SU-DHL-6 (cell line): ENCODE data around the gene APOL2.
A peak's percentile ranks its signal among the peaks of the same experiment; 100 is the strongest.

Source experiments
- H2AFZ ChIP-seq: fragments of 200-600 bp; sonication (generic); 2 replicates; pipeline ENCODE4 v1.6.1; 2014; ENCODE audit warnings: low read depth, mild to moderate bottlenecking, moderate library complexity, mixed read lengths, antibody characterized with exemption, low read length; ENCODE audit not compliant: severe bottlenecking
- H3F3A ChIP-seq: fragments of 200-600 bp; shearing (Covaris generic); 2 replicates; pipeline ENCODE4 v1.6.0; 2016; ENCODE audit warnings: antibody characterized with exemption, mild to moderate bottlenecking; ENCODE audit not compliant: insufficient read depth
- H3K27ac ChIP-seq: fragments of 200-600 bp; sonication (generic); 2 replicates; pipeline ENCODE4 v1.5.1; 2016; ENCODE audit warnings: low read depth, mild to moderate bottlenecking, low read length, moderate library complexity, mixed read lengths
- H3K27me3 ChIP-seq: fragments of 200-600 bp; sonication (generic), shearing (Covaris generic); 2 replicates; pipeline ENCODE4 v1.6.0; 2014; ENCODE audit warnings: mild to moderate bottlenecking, low read length
- H3K36me3 ChIP-seq: fragments of 200-600 bp; sonication (generic); 2 replicates; pipeline ENCODE4 v1.6.1; 2014; ENCODE audit warnings: mild to moderate bottlenecking, low read length, mixed read lengths
- H3K4me2 ChIP-seq: fragments of 300-600, 200-600 bp; shearing (Covaris generic), sonication (generic); 2 replicates; pipeline ENCODE4 v1.6.0; 2014; ENCODE audit warnings: low read length, low read depth, mild to moderate bottlenecking; ENCODE audit not compliant: poor library complexity, severe bottlenecking
- H3K4me3 ChIP-seq: fragments of 200-600 bp; sonication (generic); 2 replicates; pipeline ENCODE4 v1.5.1; 2014; ENCODE audit warnings: antibody characterized with exemption, low read length, mild to moderate bottlenecking, mixed read lengths; ENCODE audit not compliant: insufficient read depth, poor library complexity, severe bottlenecking
- H3K79me2 ChIP-seq: fragments of 200-600 bp; sonication (generic); 2 replicates; pipeline ENCODE4 v1.6.1; 2014; ENCODE audit warnings: mild to moderate bottlenecking, low read length, moderate library complexity; ENCODE audit not compliant: insufficient read depth
- H3K9ac ChIP-seq: fragments of 200-600 bp; sonication (generic); 2 replicates; pipeline ENCODE4 v1.7.0; 2014; ENCODE audit warnings: mild to moderate bottlenecking, low read length
- H3K9me2 ChIP-seq: fragments of 200-600 bp; sonication (generic); replicated peaks from 2 replicates; pipeline ENCODE4 v1.6.1; 2014; ENCODE audit warnings: low read length; ENCODE audit not compliant: insufficient read depth
- H3K9me3 ChIP-seq: fragments of 200-600 bp; sonication (generic); 2 replicates; pipeline ENCODE4 v1.6.1; 2014; ENCODE audit warnings: low read length, mixed read lengths; ENCODE audit not compliant: insufficient read depth
- H4K20me1 ChIP-seq: fragments of 200-600 bp; sonication (generic); 2 replicates; pipeline ENCODE4 v1.6.1; 2014; ENCODE audit warnings: low read depth, mild to moderate bottlenecking, antibody characterized with exemption, low read length, moderate library complexity, mixed read lengths
- CTCF ChIP-seq: fragments of 200-600 bp; sonication (generic); IDR thresholded peaks from one replicate; pipeline ENCODE4 v1.5.1; 2017; ENCODE audit warnings: antibody characterized with exemption, mild to moderate bottlenecking, low read length, moderate library complexity; ENCODE audit not compliant: insufficient read depth, poor library complexity, severe bottlenecking
- EZH2phosphoT487 ChIP-seq: fragments of 200-600 bp; sonication (generic), shearing (Covaris generic); conservative IDR thresholded peaks from 2 replicates; pipeline ENCODE4 v1.6.1; 2018; ENCODE audit warnings: mild to moderate bottlenecking, antibody characterized with exemption, low read length, moderate library complexity, mixed read lengths

Gene APOL2

GRCh38 chr22:36286096-36286957 lies 47.0 kb upstream of the APOL2 start:
- Histone ChIP-seq H4K20me1 (no peaks in the 10 kb centered on the region), H3K9ac (no peak overlapping the region), H3K27me3 (no peaks in the 10 kb centered on the region), H3K36me3 (peaks cover 10% of the 10 kb centered on the region), H3K4me3 (no peak overlapping the region), H3K27ac (no peak overlapping the region), H3K4me2 (no peak overlapping the region), H3K79me2 (no peaks in the 10 kb centered on the region), H2AFZ (no peak overlapping the region), H3K9me2 (no peaks in the 10 kb centered on the region), H3K9me3 (no peaks in the 10 kb centered on the region), H3F3A (no peaks in the 10 kb centered on the region)
- TF ChIP-seq CTCF (peak; percentile 76), EZH2phosphoT487 (no peak)

GRCh38 chr22:36285545-36285944 lies 46.2 kb upstream of the APOL2 start:
- no peaks in the 10 kb centered on the region for H3K27me3 ChIP-seq
- no peaks in the 10 kb centered on the region for H3K9me2 ChIP-seq
- H3K79me2 ChIP-seq: no peaks in the 10 kb centered on the region
- H3K9me3 ChIP-seq: no peaks in the 10 kb centered on the region
- peaks cover 10% of the 10 kb centered on the region for H3K36me3 ChIP-seq
- H3K4me2 ChIP-seq: no peak overlapping the region
- TF ChIP-seq EZH2phosphoT487 (no peak), CTCF (no peak)
- H3K9ac ChIP-seq: no peak overlapping the region
- H3K27ac ChIP-seq: no peak overlapping the region
- no peak overlapping the region for H2AFZ ChIP-seq
- no peaks in the 10 kb centered on the region for H4K20me1 ChIP-seq
- no peaks in the 10 kb centered on the region for H3F3A ChIP-seq
- H3K4me3 ChIP-seq: no peak overlapping the region

GRCh38 chr22:36285017-36285416 lies 45.7 kb upstream of the APOL2 start:
- TF ChIP-seq CTCF (no peak), EZH2phosphoT487 (no peak)
- H3K9me3 ChIP-seq: no peaks in the 10 kb centered on the region
- no peak overlapping the region for H3K27ac ChIP-seq
- H3K36me3 ChIP-seq: peaks cover 10% of the 10 kb centered on the region
- H3K4me2 ChIP-seq: no peak overlapping the region
- H4K20me1 ChIP-seq: no peaks in the 10 kb centered on the region
- no peak overlapping the region for H3K4me3 ChIP-seq
- no peaks in the 10 kb centered on the region for H3F3A ChIP-seq
- H3K9me2 ChIP-seq: no peaks in the 10 kb centered on the region
- no peak overlapping the region for H3K9ac ChIP-seq
- no peaks in the 10 kb centered on the region for H3K79me2 ChIP-seq
- no peak overlapping the region for H2AFZ ChIP-seq
- H3K27me3 ChIP-seq: no peaks in the 10 kb centered on the region
